Gastrocnemius medialis (tissue), 4 donors: Measurements from ENCODE around the gene IL1R1. TPM values are rescaled to one million over a fixed set of nuclear protein-coding genes. Genes with fewer than 3 reads are reported as not detected.
"Not testable (repeated sequence)": the region's sequence is repeated elsewhere in the genome, so short reads cannot be mapped to it uniquely, and the experiment has no call there.

Experiments
- ATAC-seq, 2 donors: fragments of 150-250 bp; one replicate each; pipeline ENCODE4 v1.9.1; 2016
- DNase-seq, 2 donors: peaks; one replicate each; pipeline ENCODE4 v3.0.0-alpha.2; 2019
- H3K27ac ChIP-seq, 4 donors: fragments of 200-600 bp; sonication (generic); 1 replicate in 1 of 4; 2 replicates in 3 of 4; pipeline ENCODE4 v1.5.1; 2016 to 2018; ENCODE audit warnings: mild to moderate bottlenecking in 2 of 4, moderate library complexity in 1 of 4
- H3K27me3 ChIP-seq, 3 donors: fragments of 200-600 bp; sonication (generic) in 2 of 3; 1 replicate in 1 of 3; 2 replicates in 2 of 3; pipeline versions ENCODE4 v1.5.1 to v1.6.0; 2016 to 2019; ENCODE audit warnings: mild to moderate bottlenecking in 1 of 3, moderate library complexity in 1 of 3
- H3K36me3 ChIP-seq, 2 donors: fragments of 200-600 bp; sonication (generic) in 1 of 2; one replicate each; pipeline ENCODE4 v1.5.1; 2017 to 2018
- H3K4me1 ChIP-seq, 2 donors: fragments of 200-600 bp; sonication (generic) in 1 of 2; one replicate each; pipeline ENCODE4 v1.5.1; 2016 to 2017; ENCODE audit warnings: mild to moderate bottlenecking in 2 of 2
- H3K4me3 ChIP-seq, 4 donors: fragments of 200-600 bp; sonication (generic) in 3 of 4; 1 replicate in 1 of 4; 2 replicates in 3 of 4; pipeline ENCODE4 v1.5.1; 2016 to 2019; ENCODE audit warnings: mild to moderate bottlenecking in 2 of 4
- H3K9me3 ChIP-seq, 3 donors: fragments of 200-600 bp; sonication (generic) in 2 of 3; 1 replicate in 1 of 3; 2 replicates in 2 of 3; pipeline ENCODE4 v1.5.1; 2016 to 2019
- CTCF ChIP-seq, 5 experiments: fragments of 450-650 bp in 3 of 5; fragments of 200-600 bp in 2 of 5; sonication (generic) in 2 of 5; IDR thresholded peaks in 4 of 5; conservative IDR thresholded peaks in 1 of 5; 1 replicate in 4 of 5; 2 replicates in 1 of 5; pipeline ENCODE4 v1.5.1; 2016 to 2019; ENCODE audit warnings: antibody characterized with exemption in 5 of 5, mild to moderate bottlenecking in 3 of 5, moderate library complexity in 3 of 5
- POLR2A ChIP-seq, 2 donors: fragments of 450-650 bp; IDR thresholded peaks; one replicate each; pipeline ENCODE4 v1.6.1; 2017; ENCODE audit warnings: antibody characterized with exemption in 2 of 2, mild to moderate bottlenecking in 2 of 2, moderate library complexity in 2 of 2
- in situ Hi-C, 4 donors: fragments of 200-750 bp; cut with MboI; loops; one replicate each; pipeline versions ENCODE4 v1.15.0 to v1.8.0; 2017; ENCODE audit warnings: low sequenced_read_pairs in 4 of 4
- intact Hi-C: fragments of 100-400 bp; cut with DNase I; formaldehyde crosslinking; loops from one replicate; pipeline ENCODE4 v1.15.1; 2023; ENCODE audit warnings: low total_unique reads
- total RNA-seq, 4 donors: library from RNA; depleted of rRNA; stranded (reverse); fragments of >200 nt; gene quantifications; one replicate each; pipeline versions ENCODE4 v1.1.0 to v1.2.3, GENCODE V29; 2016

IL1R1 gene
- total RNA-seq, 4 donors from 2014 or later, result 17.6 to 23.3 (median 19.3) TPM

GRCh38 chr2:102120261-102120660 is 22.3 kb upstream of the IL1R1 start:
- Histone ChIP-seq H3K4me1 (peaks cover 30 to 69% of the 10 kb centered on the region in 2 donors), H3K9me3 (no peaks in the 10 kb centered on the region), H3K36me3 (no peaks in the 10 kb centered on the region), H3K27me3 (no peaks in the 10 kb centered on the region), H3K27ac (no peak overlapping the region), H3K4me3 (no peak overlapping the region)
- DNase-seq, result no peak
- TF ChIP-seq CTCF (IDR thresholded peaks at IDR 0.05 in 4 of 5, conservative IDR thresholded peaks at IDR 0.05 in 1 of 5) (no peak), POLR2A (IDR thresholded peaks at IDR 0.05) (no peak)
- no peak for ATAC-seq
- intact Hi-C loops (no loop called here), in situ Hi-C loops (no loop called here)

- H3K27ac ChIP-seq, result no peak overlapping the region
- H3K9me3 ChIP-seq, result no peaks in the 10 kb centered on the region
- H3K27me3 ChIP-seq, result no peaks in the 10 kb centered on the region
- H3K4me1 ChIP-seq, result peaks cover 25 to 65% of the 10 kb centered on the region in 2 donors
- no peak for ATAC-seq
- in situ Hi-C loops, result no loop called here
- intact Hi-C loops, result no loop called here
- TF ChIP-seq POLR2A (IDR thresholded peaks at IDR 0.05), result no peak
- no peak for TF ChIP-seq CTCF (IDR thresholded peaks at IDR 0.05 in 4 of 5, conservative IDR thresholded peaks at IDR 0.05 in 1 of 5)
- no peak for DNase-seq
- no peak overlapping the region for H3K4me3 ChIP-seq
- H3K36me3 ChIP-seq, result no peaks in the 10 kb centered on the region
Measured at GRCh38 chr2:102120701-102121159, 21.8 kb upstream of the IL1R1 start.

DNA sequence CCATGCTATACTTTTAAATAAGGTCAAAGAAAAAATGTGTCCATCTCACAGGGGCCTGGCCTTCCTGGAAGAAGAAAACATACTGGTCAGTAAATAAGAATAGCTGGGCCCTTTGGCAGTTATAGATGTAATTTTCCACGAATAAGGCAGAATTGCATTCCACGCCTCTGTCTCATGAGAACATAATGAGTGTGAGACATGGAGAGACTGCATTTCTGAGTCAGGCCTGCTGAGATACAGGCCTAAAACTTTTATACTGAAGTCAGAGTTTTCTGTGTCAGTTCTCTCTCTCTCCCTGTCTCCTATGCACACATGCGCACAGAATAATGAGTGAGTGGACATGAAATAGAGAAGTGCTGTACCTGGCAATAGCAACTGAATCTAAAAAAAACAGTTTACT is 20.4 kb upstream of the IL1R1 start:
- intact Hi-C loops, result no loop called here
- Histone ChIP-seq H3K4me3 (no peak overlapping the region), H3K36me3 (no peaks in the 10 kb centered on the region), H3K4me1 (peaks cover 13 to 51% of the 10 kb centered on the region in 2 donors), H3K9me3 (no peaks in the 10 kb centered on the region), H3K27me3 (no peaks in the 10 kb centered on the region), H3K27ac (peak overlapping the region; percentile 15 to 71 (median 52))
- in situ Hi-C loops, result no loop called here
- peak; percentile 67 to 78 for ATAC-seq
- no peak for DNase-seq
- no peak for TF ChIP-seq CTCF (IDR thresholded peaks at IDR 0.05 in 4 of 5, conservative IDR thresholded peaks at IDR 0.05 in 1 of 5)
- TF ChIP-seq POLR2A (IDR thresholded peaks at IDR 0.05), result no peak

DNA sequence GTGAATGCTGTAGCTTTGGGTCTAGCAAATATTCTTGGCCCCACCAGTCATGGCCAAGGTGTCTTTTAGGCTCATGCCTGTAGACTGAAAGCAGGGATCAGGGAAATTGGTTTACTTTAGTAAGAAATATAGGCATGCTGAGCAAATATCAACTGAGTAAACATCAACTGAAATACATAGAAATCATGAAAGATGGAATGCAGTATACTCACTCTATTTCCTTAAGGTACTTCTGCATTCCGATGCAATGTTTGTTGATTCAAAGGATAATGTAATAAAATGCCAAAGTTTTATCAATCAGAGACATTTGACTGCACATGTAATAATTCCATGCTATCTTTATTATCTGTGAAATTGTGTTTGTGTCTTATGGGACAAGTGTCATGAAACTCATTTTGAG is 19.6 kb upstream of the IL1R1 start:
- no peaks in the 10 kb centered on the region for H3K36me3 ChIP-seq
- intact Hi-C loops, result no loop called here
- H3K27me3 ChIP-seq, result no peaks in the 10 kb centered on the region
- H3K27ac ChIP-seq, result peak overlapping the region; percentile 15 to 71 (median 52)
- peaks cover 6 to 49% of the 10 kb centered on the region in 2 donors for H3K4me1 ChIP-seq
- no peaks in the 10 kb centered on the region for H3K9me3 ChIP-seq
- ATAC-seq, result no peak
- H3K4me3 ChIP-seq, result no peak overlapping the region
- in situ Hi-C loops, result no loop called here
- no peak for TF ChIP-seq POLR2A (IDR thresholded peaks at IDR 0.05)
- no peak for TF ChIP-seq CTCF (IDR thresholded peaks at IDR 0.05 in 4 of 5, conservative IDR thresholded peaks at IDR 0.05 in 1 of 5)
- DNase-seq, result no peak

DNA sequence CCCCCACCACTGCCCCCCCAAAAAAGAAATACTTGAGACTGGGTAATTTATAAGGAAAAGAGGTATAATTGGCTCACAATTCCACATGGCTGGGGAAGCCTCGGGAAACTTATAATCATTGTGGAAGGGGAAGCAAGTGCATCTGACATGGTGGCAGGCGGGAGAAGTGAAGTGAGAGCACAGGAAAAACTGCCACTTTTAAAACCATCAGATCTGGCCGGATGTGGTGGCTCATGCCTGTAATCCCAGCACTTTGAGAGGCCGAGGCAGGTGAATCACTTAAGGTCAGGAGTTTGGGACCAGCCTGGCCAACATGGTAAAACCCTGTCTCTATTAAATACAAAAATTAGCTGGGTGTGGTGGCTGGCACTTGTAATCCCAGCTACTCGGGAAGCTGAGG is 18.1 kb upstream of the IL1R1 start:
- H3K36me3 ChIP-seq, intact Hi-C loops, H3K9me3 ChIP-seq, H3K27ac ChIP-seq, ATAC-seq, H3K27me3 ChIP-seq, in situ Hi-C loops, DNase-seq, H3K4me3 ChIP-seq: not testable (repeated sequence)
- H3K4me1 ChIP-seq, result peaks cover 3 to 42% of the 10 kb centered on the region in 2 donors
